HepG2 (cell line): Measurements from ENCODE around the gene RMI2. TPM values are rescaled to one million over a fixed set of nuclear protein-coding genes. Genes with fewer than 3 reads are reported as not detected.

Source experiments
- DMAP1 ChIP-seq: IDR thresholded peaks from 2 replicates; pipeline ENCODE4 v1.6.1; 2016
- FOXJ3 ChIP-seq: sonication (generic); formaldehyde crosslinking; IDR thresholded peaks from 2 replicates; pipeline ENCODE4 v1.4.0; 2020; ENCODE audit warnings: missing genetic modification reagents, mild to moderate bottlenecking, borderline replicate concordance
- HMGXB3 ChIP-seq: sonication (generic); formaldehyde crosslinking; IDR thresholded peaks from 2 replicates; pipeline ENCODE4 v1.4.0; 2020; ENCODE audit warnings: missing genetic modification reagents, borderline replicate concordance
- MYNN ChIP-seq: sonication (generic); formaldehyde crosslinking; IDR thresholded peaks from 2 replicates; pipeline ENCODE4 v1.4.0; 2020; ENCODE audit warnings: mild to moderate bottlenecking, low read depth, missing genetic modification reagents
- NCOA1 ChIP-seq: sonication (generic); formaldehyde crosslinking; IDR thresholded peaks from 2 replicates; pipeline ENCODE4 v1.9.0; 2021; ENCODE audit warnings: missing genetic modification reagents
- THAP11 ChIP-seq: IDR thresholded peaks from 2 replicates; pipeline ENCODE4 v1.6.1; 2016; ENCODE audit warnings: missing biosample characterization, missing genetic modification reagents
- ZNF646 ChIP-seq: sonication (generic); formaldehyde crosslinking; IDR thresholded peaks from 2 replicates; pipeline ENCODE4 v1.9.0; 2021; ENCODE audit warnings: mild to moderate bottlenecking, missing genetic modification reagents
- polyA plus RNA-seq, 8 experiments: library from polyadenylated mRNA; depleted of rRNA in 3 of 8; stranded (reverse) in 7 of 8; unstranded in 1 of 8; fragments of >200 nt; fragmentation: Illumina TruSeq in 4 of 8; extraction: Trizol in 4 of 8; gene quantifications; 2 replicates each; pipeline versions ENCODE4 v1.2.1 to v1.2.3, GENCODE V29; 2011 to 2016; ENCODE audit warnings: low read depth in 4 of 8, missing spikeins in 1 of 8, mixed read lengths in 1 of 8; ENCODE audit not compliant: insufficient read depth in 1 of 8
- total RNA-seq, 5 experiments: library from RNA; depleted of rRNA; stranded (reverse); fragments of >200 nt; fragmentation: Illumina TruSeq; extraction: Trizol; gene quantifications; 2 replicates each; pipeline ENCODE4 v1.2.3, GENCODE V29; 2016; ENCODE audit warnings: low read depth in 1 of 5
- TF ChIP-seq, protein P1 (sequence below): sonication (generic); formaldehyde crosslinking; IDR thresholded peaks from 2 replicates; pipeline ENCODE4 v1.4.0; 2020; ENCODE audit warnings: missing genetic modification reagents
- TF ChIP-seq, protein P2 (sequence below): sonication (generic); formaldehyde crosslinking; IDR thresholded peaks from 2 replicates; pipeline ENCODE4 v1.4.0; 2020; ENCODE audit warnings: missing genetic modification reagents
- TF ChIP-seq, protein P3 (sequence below): sonication (generic); formaldehyde crosslinking; IDR thresholded peaks from 2 replicates; pipeline ENCODE4 v1.8.0; 2022; ENCODE audit warnings: mild to moderate bottlenecking, missing genetic modification reagents; ENCODE audit not compliant: insufficient replicate concordance

The RMI2 gene
- total and polyA plus RNA-seq, 2 of the 13 experiments (the other 11 are each of a cell fraction or from before 2014, with no cell fraction given): 24.5 to 55.7 TPM

DNA sequence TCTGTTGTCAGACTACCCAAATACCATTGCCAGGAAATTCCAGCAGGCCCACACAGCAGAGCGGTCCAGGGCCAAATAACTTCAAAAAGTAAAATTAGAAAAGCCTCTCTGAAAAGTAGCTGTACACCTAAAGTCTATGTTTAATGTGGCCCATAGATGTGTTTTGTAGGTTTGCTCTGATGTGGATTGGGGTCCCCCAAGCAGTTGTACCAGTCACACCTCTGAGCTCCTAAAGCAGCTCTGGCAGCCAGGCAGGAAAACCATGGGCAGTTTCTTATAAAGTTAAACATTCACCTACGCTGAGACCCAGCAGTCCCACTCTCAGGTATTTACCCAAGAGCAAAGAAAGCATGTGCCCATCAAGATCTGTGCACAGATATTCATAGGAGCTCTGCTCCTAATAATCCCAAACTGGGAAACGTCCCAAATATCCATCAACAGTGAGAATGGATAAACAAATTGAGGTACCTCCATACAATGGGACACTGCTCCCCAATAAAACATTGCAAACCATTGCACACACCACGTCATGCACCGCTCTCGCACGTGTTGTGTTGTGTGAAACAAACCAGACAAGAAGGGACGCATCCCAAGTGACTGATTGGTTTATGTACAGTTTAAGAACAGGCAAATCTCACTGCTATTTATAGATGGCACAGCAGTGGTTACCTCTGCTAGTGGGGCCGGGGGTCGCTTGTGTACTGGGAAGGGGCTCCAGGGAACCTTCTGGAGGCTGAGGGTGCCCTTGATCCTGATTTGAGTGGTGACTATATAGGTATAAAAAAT is 48.4 kb upstream of the RMI2 start (continued):
- TF ChIP-seq, protein P1, sequence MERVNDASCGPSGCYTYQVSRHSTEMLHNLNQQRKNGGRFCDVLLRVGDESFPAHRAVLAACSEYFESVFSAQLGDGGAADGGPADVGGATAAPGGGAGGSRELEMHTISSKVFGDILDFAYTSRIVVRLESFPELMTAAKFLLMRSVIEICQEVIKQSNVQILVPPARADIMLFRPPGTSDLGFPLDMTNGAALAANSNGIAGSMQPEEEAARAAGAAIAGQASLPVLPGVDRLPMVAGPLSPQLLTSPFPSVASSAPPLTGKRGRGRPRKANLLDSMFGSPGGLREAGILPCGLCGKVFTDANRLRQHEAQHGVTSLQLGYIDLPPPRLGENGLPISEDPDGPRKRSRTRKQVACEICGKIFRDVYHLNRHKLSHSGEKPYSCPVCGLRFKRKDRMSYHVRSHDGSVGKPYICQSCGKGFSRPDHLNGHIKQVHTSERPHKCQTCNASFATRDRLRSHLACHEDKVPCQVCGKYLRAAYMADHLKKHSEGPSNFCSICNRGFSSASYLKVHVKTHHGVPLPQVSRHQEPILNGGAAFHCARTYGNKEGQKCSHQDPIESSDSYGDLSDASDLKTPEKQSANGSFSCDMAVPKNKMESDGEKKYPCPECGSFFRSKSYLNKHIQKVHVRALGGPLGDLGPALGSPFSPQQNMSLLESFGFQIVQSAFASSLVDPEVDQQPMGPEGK (CRISPR knock-in tag): peak; percentile 59
- TF ChIP-seq, protein P2, sequence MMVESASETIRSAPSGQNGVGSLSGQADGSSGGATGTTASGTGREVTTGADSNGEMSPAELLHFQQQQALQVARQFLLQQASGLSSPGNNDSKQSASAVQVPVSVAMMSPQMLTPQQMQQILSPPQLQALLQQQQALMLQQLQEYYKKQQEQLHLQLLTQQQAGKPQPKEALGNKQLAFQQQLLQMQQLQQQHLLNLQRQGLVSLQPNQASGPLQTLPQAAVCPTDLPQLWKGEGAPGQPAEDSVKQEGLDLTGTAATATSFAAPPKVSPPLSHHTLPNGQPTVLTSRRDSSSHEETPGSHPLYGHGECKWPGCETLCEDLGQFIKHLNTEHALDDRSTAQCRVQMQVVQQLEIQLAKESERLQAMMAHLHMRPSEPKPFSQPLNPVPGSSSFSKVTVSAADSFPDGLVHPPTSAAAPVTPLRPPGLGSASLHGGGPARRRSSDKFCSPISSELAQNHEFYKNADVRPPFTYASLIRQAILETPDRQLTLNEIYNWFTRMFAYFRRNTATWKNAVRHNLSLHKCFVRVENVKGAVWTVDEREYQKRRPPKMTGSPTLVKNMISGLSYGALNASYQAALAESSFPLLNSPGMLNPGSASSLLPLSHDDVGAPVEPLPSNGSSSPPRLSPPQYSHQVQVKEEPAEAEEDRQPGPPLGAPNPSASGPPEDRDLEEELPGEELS (CRISPR knock-in tag): peak; percentile 84; the same call in 1 of the 2 replicates
- TF ChIP-seq NCOA1 (CRISPR knock-in tag) (0 out of 2 replicates have a peak, but pooled peaks have one; percentile 45), ZNF646 (CRISPR knock-in tag) (peak; percentile 63; the same call in 1 of the 2 replicates), THAP11 (CRISPR knock-in tag) (peak; percentile 75; the same call in 1 of the 2 replicates), FOXJ3 (CRISPR knock-in tag) (peak; percentile 56; the same call in 1 of the 2 replicates), HMGXB3 (0 out of 2 replicates have a peak, but pooled peaks have one; percentile 17), MYNN (CRISPR knock-in tag) (no peak), DMAP1 (peak; percentile 50)
- TF ChIP-seq, protein P3, sequence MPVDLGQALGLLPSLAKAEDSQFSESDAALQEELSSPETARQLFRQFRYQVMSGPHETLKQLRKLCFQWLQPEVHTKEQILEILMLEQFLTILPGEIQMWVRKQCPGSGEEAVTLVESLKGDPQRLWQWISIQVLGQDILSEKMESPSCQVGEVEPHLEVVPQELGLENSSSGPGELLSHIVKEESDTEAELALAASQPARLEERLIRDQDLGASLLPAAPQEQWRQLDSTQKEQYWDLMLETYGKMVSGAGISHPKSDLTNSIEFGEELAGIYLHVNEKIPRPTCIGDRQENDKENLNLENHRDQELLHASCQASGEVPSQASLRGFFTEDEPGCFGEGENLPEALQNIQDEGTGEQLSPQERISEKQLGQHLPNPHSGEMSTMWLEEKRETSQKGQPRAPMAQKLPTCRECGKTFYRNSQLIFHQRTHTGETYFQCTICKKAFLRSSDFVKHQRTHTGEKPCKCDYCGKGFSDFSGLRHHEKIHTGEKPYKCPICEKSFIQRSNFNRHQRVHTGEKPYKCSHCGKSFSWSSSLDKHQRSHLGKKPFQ: peak; percentile 96
